K562 (cell line): ENCODE measurements around the gene GDAP2. TPM values are rescaled to one million over a fixed set of nuclear protein-coding genes. Genes with fewer than 3 reads are reported as not detected.

ENCODE experiments used
- ATAC-seq: fragments of 200-7000 bp; cut with Tn5 transposase; 3 replicates; pipeline ENCODE4 v1.9.1; 2020; ENCODE audit warnings: moderate library complexity
- BruUV-seq: library from RNA; stranded (reverse); fragments of 400-500 nt; replicated peaks from 2 replicates; lab custom pipeline; 2021; lab: Mats Ljungman, UMichigan
- CTCF ChIA-PET: fragments of 300-600 bp; formaldehyde crosslinking; extraction: SDS; loops from one replicate; lab custom pipeline; 2021; ENCODE audit warnings: low intra/inter-chr PET ratio; lab: Yijun Ruan, JAX
- POLR2A ChIA-PET: fragments of 300-600, 350-650 bp; sonication (Branson Sonifier 250); formaldehyde crosslinking; extraction: SDS; loops from one replicate; lab custom pipeline; 2021; ENCODE audit warnings: antibody characterized with exemption, inconsistent platforms; lab: Yijun Ruan, JAX
- DNase-seq, 4 experiments: peaks; one replicate each; pipeline versions ENCODE4 v3.0.0 to v3.0.0-alpha.2; 2011 to 2018; ENCODE audit warnings: low spot score in 3 of 4, mixed read lengths in 3 of 4; ENCODE audit errors: extremely low read depth in 1 of 4
- FAIRE-seq: peaks from 2 replicates; lab custom pipeline; 2011; peaks lifted over from hg19 to GRCh38; lab: Jason Lieb, UNC
- H2AFZ ChIP-seq: 2 replicates; pipeline ENCODE4 v1.6.0; 2011; ENCODE audit warnings: low read depth, low read length, control low read depth, inconsistent platforms
- H3K27ac ChIP-seq: fragments of 200-600 bp; 3 replicates; pipeline ENCODE4 v1.8.0; 2011; ENCODE audit warnings: low read depth, mild to moderate bottlenecking, control low read depth, inconsistent platforms, low read length, moderate library complexity, mixed read lengths; ENCODE audit errors: extremely low read depth
- H3K27me3 ChIP-seq, 2 experiments: fragments of 300-600 bp in 1 of 2; 2 replicates in 1 of 2; 3 replicates in 1 of 2; pipeline versions ENCODE4 v1.6.0 to v1.8.0; 2011; ENCODE audit warnings: inconsistent platforms in 2 of 2, low read length in 2 of 2, mild to moderate bottlenecking in 1 of 2, mixed read lengths in 1 of 2, moderate library complexity in 1 of 2; ENCODE audit not compliant: control insufficient read depth in 2 of 2, insufficient read depth in 2 of 2
- H3K36me3 ChIP-seq: fragments of 300-600 bp; 3 replicates; pipeline ENCODE4 v1.8.0; 2011; ENCODE audit warnings: mild to moderate bottlenecking, low read length, inconsistent platforms; ENCODE audit not compliant: control insufficient read depth, insufficient read depth
- H3K4me1 ChIP-seq, 2 experiments: fragments of 200-600 bp in 1 of 2; replicated peaks in 1 of 2; 2 replicates in 1 of 2; 3 replicates in 1 of 2; pipeline versions ENCODE4 v1.5.1 to v1.8.0; 2011; ENCODE audit warnings: inconsistent platforms in 2 of 2, low read length in 2 of 2, mild to moderate bottlenecking in 1 of 2, mixed read lengths in 1 of 2, moderate library complexity in 1 of 2; ENCODE audit not compliant: control insufficient read depth in 2 of 2, insufficient read depth in 2 of 2
- H3K4me2 ChIP-seq: 2 replicates; pipeline ENCODE4 v1.6.1; 2011; ENCODE audit warnings: low read length, control low read depth, inconsistent platforms, mixed read lengths; ENCODE audit not compliant: insufficient read depth
- H3K4me3 ChIP-seq: fragments of 200-600 bp; sonication (generic), shearing (Covaris generic); 2 replicates; pipeline ENCODE4 v1.5.1; 2016; ENCODE audit warnings: control low read depth, inconsistent platforms
- H3K79me2 ChIP-seq: fragments of 200-600 bp; 3 replicates; pipeline ENCODE4 v1.8.0; 2011; ENCODE audit warnings: low read length, inconsistent platforms; ENCODE audit not compliant: control insufficient read depth, insufficient read depth
- H3K9ac ChIP-seq, 2 experiments: 2 replicates each; pipeline versions ENCODE4 v1.6.0 to v1.6.1; 2011; ENCODE audit warnings: low read depth in 2 of 2, low read length in 2 of 2, control low read depth in 1 of 2, inconsistent platforms in 1 of 2, mild to moderate bottlenecking in 1 of 2, mixed read lengths in 1 of 2; ENCODE audit not compliant: insufficient read depth in 1 of 2
- H3K9me1 ChIP-seq: one replicate; pipeline ENCODE4 v1.6.0; 2011; ENCODE audit warnings: inconsistent platforms, mild to moderate bottlenecking, low read length, moderate library complexity; ENCODE audit not compliant: control insufficient read depth, insufficient read depth
- H3K9me3 ChIP-seq: replicated peaks from 2 replicates; pipeline ENCODE4 v1.5.1; 2011; ENCODE audit warnings: low read depth, low read length, inconsistent platforms; ENCODE audit not compliant: control insufficient read depth, insufficient read depth
- H4K20me1 ChIP-seq: replicated peaks from 2 replicates; pipeline ENCODE4 v1.6.1; 2011; ENCODE audit warnings: low read length, inconsistent platforms, mixed read lengths; ENCODE audit not compliant: control insufficient read depth, insufficient read depth
- AFF4 ChIP-seq: sonication (generic); formaldehyde crosslinking; IDR thresholded peaks from 2 replicates; pipeline ENCODE4 v1.8.0; 2023; ENCODE audit warnings: mild to moderate bottlenecking, missing genetic modification reagents
- RAD21 ChIP-seq, 2 experiments: fragments of 250-450 bp in 1 of 2; fragments of 450-650 bp in 1 of 2; sonication (Bioruptor Pico) in 1 of 2; formaldehyde crosslinking in 1 of 2; IDR thresholded peaks in 1 of 2; conservative IDR thresholded peaks in 1 of 2; 2 replicates each; pipeline versions ENCODE4 v1.4.0 to v1.8.0; 2020 to 2022; ENCODE audit warnings: mild to moderate bottlenecking in 2 of 2, moderate library complexity in 1 of 2
- RBM25 ChIP-seq: fragments of 200-400 bp; formaldehyde crosslinking; IDR thresholded peaks from 2 replicates; pipeline ENCODE4 v1.6.1; 2018; ENCODE audit warnings: low read length, low read depth, moderate library complexity; ENCODE audit not compliant: severe bottlenecking
- ZNF23 ChIP-seq: fragments of 250-450 bp; sonication (Bioruptor Pico); IDR thresholded peaks from 2 replicates; pipeline ENCODE4 v1.4.0; 2020; ENCODE audit warnings: mild to moderate bottlenecking
- ZNF668 ChIP-seq: fragments of 250-450 bp; sonication (Bioruptor Pico); IDR thresholded peaks from 2 replicates; pipeline ENCODE4 v1.8.0; 2022; ENCODE audit warnings: mild to moderate bottlenecking, inconsistent platforms
- ZNF778 ChIP-seq: fragments of 450-650 bp; formaldehyde crosslinking; IDR thresholded peaks from 2 replicates; pipeline ENCODE4 v1.4.0; 2020; ENCODE audit warnings: mild to moderate bottlenecking, moderate library complexity
- WGBS: fragments of 100-300 bp; shearing (Covaris generic); methylation state at CpG from one replicate; pipeline ENCODE4 v1.1.6; 2016; ENCODE audit warnings: low coverage, mixed read lengths; ENCODE audit not compliant: insufficient coverage; ENCODE audit errors: missing lambda C conversion rate; 5-methylcytosine and 5-hydroxymethylcytosine counted together
- in situ Hi-C: fragments of 300-500 bp; cut with MboI; formaldehyde crosslinking; loops from 4 replicates; pipeline ENCODE4 v1.15.0; 2018; ENCODE audit warnings: inconsistent platforms, mixed read lengths
- intact Hi-C: fragments of 100-400 bp; cut with micrococcal nuclease; formaldehyde crosslinking; loops from 2 replicates; pipeline ENCODE4 v1.14.2; 2022
- polyA plus RNA-seq, 8 experiments: library from polyadenylated mRNA; depleted of rRNA in 4 of 8; stranded (reverse) in 5 of 8; unstranded in 3 of 8; fragments of >200 nt; fragmentation: Nextera tagmentation in 2 of 8; fragmentation: Illumina TruSeq in 1 of 8; extraction: Ambion mirVana in 2 of 8; extraction: Trizol in 1 of 8; gene quantifications; 2 replicates each; pipeline versions ENCODE4 v1.2.1 to v1.2.3, GENCODE V29; 2011 to 2014; ENCODE audit warnings: inconsistent platforms in 1 of 8, missing spikeins in 1 of 8
- total RNA-seq, 7 experiments: library from RNA; depleted of rRNA in 6 of 7; stranded (reverse); fragments of >200 nt in 6 of 7; fragmentation: Illumina TruSeq in 2 of 7; extraction: Trizol in 2 of 7; gene quantifications; 2 replicates each; pipeline versions ENCODE4 v1.2.1 to v1.2.3, GENCODE V29; 2011 to 2021; ENCODE audit warnings: low replicate concordance in 1 of 7
- TF ChIP-seq, protein P1 (sequence below), 2 experiments: fragments of 450-650 bp; formaldehyde crosslinking in 1 of 2; IDR thresholded peaks; 2 replicates each; pipeline versions ENCODE4 v1.4.0 to v1.6.1; 2014 to 2020; ENCODE audit warnings: mild to moderate bottlenecking in 2 of 2, borderline replicate concordance in 1 of 2, low read depth in 1 of 2

The GDAP2 gene
- total and polyA plus RNA-seq, 9 of the 15 experiments (the other 6 are each of a cell fraction or from before 2014, with no cell fraction given) = 4.1 to 23.1 (median 13.2) TPM

DNA sequence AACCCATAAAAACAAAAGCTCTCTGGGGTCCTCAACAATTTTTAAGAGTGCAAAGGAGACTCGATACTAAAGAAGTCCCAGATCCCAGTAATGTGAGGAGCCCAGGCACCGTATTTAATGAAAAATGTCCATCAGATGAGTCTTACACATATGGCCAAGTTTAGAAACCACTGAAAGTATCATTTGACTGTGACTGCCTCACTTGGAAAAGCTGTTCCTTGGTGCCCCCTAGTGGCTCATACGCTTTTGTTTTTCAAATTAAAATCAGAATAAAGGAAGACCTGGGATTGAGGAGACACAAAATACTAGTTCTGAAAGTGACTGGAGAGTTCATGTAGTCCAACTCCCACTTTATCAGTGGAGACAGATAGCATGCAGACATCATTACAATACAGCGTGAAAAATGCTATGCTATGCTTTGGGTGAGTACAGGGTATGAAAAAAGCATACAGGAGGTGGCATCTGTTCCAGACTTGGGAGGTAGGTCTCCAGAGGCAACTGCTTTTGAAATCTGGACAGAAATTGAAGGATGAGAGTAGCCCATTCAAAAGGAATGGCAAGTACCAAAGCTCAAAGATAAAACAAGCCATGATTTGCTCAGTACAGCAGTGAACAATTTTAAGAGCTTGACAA, 33.8 kb downstream of the GDAP2 start:
- Histone ChIP-seq H4K20me1 (no peaks in the 10 kb centered on the region), H3K9me3 (no peaks in the 10 kb centered on the region), H2AFZ (no peak overlapping the region), H3K4me2 (no peak overlapping the region), H3K4me3 (no peak overlapping the region), H3K27me3 (no peaks in the 10 kb centered on the region), H3K4me1 (no peaks in the 10 kb centered on the region), H3K9ac (no peak overlapping the region), H3K36me3 (peaks cover 34% of the 10 kb centered on the region), H3K79me2 (no peaks in the 10 kb centered on the region), H3K9me1 (no peaks in the 10 kb centered on the region), H3K27ac (no peak overlapping the region)
- ChIA-PET POLR2A (interaction anchor here (0.6 to 4.6 kb wide), 4 partner anchors 11 to 497 kb away, joined by 3 to 22 read pairs (median 3); partner anchors contain the start of gene GDAP2), CTCF (interaction anchor here (0.6 to 3.0 kb wide), 5 partner anchors 80 to 1685 kb away, joined by 3 to 12 read pairs (median 3); no protein-coding TSS in a partner anchor)
- peak; percentile 79 for ATAC-seq
- in situ Hi-C loops (no loop called here), intact Hi-C loops (loop anchor here (1.0 to 10.0 kb wide), 6 partner anchors 52 to 831 kb away; partner anchors contain the start of gene TTF2)
- FAIRE-seq = peak; percentile 84
- BruUV-seq = no TSS peak
- peak; percentile 53 to 83 (median 54) for DNase-seq
- 6% methylated on average over 4 of the region's 4 CpGs for WGBS
- TF ChIP-seq ZNF778 (CRISPR knock-in tag) = no peak
- TF ChIP-seq ZNF23 (CRISPR knock-in tag) = no peak
- peak; percentile 74 to 84 for TF ChIP-seq RAD21 (CRISPR knock-in tag; conservative IDR thresholded peaks at IDR 0.05 in 1 of 2, IDR thresholded peaks at IDR 0.05 in 1 of 2)
- TF ChIP-seq AFF4 (CRISPR knock-in tag) = no peak
- peak; percentile 9 for TF ChIP-seq RBM25
- TF ChIP-seq, protein P1, sequence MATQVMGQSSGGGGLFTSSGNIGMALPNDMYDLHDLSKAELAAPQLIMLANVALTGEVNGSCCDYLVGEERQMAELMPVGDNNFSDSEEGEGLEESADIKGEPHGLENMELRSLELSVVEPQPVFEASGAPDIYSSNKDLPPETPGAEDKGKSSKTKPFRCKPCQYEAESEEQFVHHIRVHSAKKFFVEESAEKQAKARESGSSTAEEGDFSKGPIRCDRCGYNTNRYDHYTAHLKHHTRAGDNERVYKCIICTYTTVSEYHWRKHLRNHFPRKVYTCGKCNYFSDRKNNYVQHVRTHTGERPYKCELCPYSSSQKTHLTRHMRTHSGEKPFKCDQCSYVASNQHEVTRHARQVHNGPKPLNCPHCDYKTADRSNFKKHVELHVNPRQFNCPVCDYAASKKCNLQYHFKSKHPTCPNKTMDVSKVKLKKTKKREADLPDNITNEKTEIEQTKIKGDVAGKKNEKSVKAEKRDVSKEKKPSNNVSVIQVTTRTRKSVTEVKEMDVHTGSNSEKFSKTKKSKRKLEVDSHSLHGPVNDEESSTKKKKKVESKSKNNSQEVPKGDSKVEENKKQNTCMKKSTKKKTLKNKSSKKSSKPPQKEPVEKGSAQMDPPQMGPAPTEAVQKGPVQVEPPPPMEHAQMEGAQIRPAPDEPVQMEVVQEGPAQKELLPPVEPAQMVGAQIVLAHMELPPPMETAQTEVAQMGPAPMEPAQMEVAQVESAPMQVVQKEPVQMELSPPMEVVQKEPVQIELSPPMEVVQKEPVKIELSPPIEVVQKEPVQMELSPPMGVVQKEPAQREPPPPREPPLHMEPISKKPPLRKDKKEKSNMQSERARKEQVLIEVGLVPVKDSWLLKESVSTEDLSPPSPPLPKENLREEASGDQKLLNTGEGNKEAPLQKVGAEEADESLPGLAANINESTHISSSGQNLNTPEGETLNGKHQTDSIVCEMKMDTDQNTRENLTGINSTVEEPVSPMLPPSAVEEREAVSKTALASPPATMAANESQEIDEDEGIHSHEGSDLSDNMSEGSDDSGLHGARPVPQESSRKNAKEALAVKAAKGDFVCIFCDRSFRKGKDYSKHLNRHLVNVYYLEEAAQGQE (IDR thresholded peaks at IDR 0.05; ENCODE audit: borderline replicate concordance) = peak; percentile 68; the same call in 1 of the 2 replicates
- TF ChIP-seq, protein P1 (CRISPR knock-in tag; IDR thresholded peaks at IDR 0.05; ENCODE audit: low read depth) = no peak
- TF ChIP-seq ZNF668 (CRISPR knock-in tag) = no peak
